GM10266 (cell line): ENCODE measurements around the gene SLC15A4.

Experiments
- DNase-seq: peaks from one replicate; pipeline ENCODE4 v3.0.0; 2012; ENCODE audit errors: extremely low spot score
- CTCF ChIP-seq: IDR thresholded peaks from 2 replicates; pipeline ENCODE4 v1.5.1; 2012; ENCODE audit warnings: mild to moderate bottlenecking, low read depth; ENCODE audit not compliant: control insufficient read depth, insufficient read depth; ENCODE audit errors: missing control alignments

The SLC15A4 gene

DNA sequence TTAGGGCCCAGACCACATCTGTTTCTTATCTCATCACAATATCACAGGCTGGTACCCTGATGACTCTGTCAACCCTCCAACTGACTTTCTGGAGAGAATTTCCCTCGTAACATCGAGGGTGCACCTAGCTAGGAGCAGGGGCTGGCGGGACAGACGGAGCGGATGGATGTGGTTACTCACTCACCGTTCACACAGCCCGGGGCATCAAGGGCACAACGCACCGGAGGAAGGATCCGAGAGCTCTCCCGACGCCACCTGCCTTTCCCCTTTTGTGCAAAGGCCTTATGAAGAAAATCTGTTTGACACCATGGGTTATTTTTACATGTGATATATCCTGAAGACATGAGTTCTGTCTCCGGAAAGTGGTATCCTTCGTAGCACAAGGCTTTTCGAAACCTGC lies 31.4 kb downstream of the SLC15A4 start:
- no peak for TF ChIP-seq CTCF
- DNase-seq, result no peak

GRCh38 chr12:128791395-128792322 lies 32.1 kb downstream of the SLC15A4 start:
- no peak for DNase-seq
- no peak for TF ChIP-seq CTCF

DNA sequence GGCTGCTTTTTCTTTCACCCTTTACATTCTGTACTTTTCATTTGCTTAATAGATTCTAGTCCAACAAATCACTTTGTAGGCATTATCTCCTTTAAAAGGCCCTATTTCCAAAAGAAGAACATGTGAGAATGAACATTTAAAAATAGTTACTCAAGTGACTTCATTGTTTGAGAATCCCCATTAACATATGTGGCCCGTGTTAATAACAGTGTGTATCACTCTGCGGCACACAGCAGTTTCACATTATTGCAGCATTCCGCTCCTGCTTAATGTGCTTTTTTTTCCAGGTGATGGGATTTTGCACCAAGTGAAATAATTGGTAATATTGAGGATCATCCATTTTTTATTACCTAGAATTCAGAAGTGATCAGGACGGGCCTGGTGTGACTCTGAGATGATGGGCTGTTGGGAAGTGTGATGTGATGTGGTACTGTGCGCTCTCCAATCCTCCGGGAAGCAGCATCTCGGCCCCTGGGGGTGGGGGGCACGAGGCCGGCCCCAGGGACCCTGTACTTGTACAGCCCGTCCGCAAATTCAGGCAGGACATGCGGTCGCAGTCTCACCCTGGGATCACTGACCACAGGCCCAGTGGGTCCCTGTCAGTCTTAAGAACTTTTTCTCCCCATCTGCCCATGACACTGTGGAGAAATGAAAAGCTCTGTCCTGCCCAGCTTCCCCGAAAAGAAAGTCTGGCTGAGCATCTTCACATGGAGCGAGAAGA lies 32.9 kb downstream of the SLC15A4 start:
- TF ChIP-seq CTCF, result no peak
- no peak for DNase-seq

DNA sequence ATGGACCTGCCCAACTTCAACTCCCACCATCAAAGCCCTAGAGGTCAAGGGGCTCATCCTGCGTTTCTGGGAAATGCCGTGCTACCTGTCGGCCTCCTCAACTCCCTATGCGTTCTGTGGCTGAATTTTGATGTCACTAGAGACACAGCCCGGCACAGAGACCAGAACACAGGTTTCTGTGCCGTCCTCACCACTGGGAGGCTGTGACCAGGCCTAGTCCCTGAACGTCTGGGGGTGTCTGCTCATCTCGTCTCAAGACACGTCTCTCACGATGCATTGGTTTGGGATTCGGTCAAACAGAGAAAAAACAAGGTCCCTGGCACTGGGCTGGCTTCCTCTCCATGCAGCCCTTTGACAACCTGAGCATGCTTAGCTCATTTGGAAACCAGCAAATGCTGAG lies 33.5 kb downstream of the SLC15A4 start:
- TF ChIP-seq CTCF, result no peak
- DNase-seq, result no peak

DNA sequence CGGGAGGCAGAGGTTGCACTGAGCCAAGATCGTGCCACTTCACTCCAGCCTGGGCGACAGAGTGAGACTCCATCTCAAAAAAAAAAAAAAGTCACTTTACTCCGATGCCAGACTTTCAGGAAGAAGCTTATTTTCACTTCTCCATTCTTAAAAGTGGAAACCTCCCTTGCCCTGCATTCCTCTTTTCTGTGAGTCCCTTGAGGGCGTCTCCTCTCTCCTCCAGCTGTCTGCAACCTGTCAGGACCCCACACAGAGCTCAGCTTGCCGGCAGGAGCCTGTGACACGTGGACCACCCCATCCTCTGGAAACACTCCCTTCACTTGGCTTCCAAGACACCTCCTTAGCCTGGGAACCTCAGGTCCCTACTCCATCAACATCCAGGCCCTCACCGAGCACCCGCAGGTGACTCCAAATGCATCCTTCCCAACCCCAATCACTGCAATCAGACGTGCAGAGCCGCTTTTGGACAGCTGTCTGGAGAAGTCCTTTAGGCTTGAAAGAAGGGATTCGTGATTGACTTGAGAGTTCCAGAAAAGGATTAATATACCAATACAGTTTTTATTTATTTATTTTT lies 34.3 kb downstream of the SLC15A4 start:
- no peak for TF ChIP-seq CTCF
- no peak for DNase-seq

DNA sequence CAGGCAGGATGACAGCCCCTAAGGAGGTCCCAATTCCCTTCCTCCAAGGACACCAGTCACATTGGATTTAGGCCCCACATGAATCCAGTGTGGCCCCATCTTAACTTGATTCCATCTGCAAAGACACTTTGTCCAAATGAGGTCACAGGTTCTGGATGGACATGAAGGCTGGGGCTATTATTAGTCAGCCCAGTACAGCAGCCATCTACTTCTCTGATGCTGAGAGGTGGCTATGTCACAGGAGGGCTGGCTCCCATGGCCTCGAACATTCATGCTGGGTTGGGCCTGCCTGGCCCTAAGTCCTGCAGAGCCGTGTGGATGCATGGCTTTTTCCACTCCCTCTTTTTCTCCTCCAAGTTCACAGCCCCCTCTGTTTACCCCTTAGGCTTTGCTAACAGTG lies 35.9 kb downstream of the SLC15A4 start:
- TF ChIP-seq CTCF, result no peak
- DNase-seq, result no peak

DNA sequence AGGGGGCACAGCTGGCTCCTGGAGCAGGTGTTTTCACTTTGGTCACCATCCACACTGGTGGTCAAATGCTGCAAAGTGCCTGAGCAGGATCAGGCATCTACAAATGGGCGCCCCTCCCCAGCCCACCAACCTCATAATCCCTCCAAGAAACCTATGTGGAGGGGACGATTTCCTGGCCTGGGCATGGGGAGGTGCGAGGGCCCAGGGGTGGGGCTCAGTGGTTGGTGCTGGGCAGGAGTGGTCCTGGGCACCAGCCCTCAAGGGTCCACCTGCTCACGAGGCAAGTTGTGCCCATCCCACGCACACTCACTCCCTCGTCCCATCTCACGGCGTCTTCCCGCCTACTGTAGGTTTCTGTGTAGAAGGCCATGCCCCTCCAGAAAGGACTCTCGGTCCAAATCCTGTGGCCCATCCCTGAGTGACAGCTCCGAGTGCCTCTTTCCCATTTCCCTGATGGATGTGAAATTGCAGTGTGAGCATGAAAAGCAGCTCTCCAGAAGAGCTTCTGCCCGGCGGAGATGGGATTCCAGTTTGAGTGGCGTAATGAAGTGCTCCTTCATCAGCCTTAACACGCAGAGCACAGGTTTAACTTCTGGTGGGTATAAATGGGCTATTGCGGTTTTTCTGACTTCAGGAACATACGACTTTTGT lies 36.9 kb downstream of the SLC15A4 start:
- TF ChIP-seq CTCF, result no peak
- DNase-seq, result no peak
